HG03520 (cell line): ENCODE data around the gene LIPC.

Experiments
- ATAC-seq: cut with Tn5 transposase; IDR thresholded peaks from one replicate; pipeline ENCODE4 v1.9.1; 2021; ENCODE audit warnings: mild to moderate bottlenecking, moderate library complexity; ENCODE audit not compliant: unreplicated experiment

Gene LIPC

DNA sequence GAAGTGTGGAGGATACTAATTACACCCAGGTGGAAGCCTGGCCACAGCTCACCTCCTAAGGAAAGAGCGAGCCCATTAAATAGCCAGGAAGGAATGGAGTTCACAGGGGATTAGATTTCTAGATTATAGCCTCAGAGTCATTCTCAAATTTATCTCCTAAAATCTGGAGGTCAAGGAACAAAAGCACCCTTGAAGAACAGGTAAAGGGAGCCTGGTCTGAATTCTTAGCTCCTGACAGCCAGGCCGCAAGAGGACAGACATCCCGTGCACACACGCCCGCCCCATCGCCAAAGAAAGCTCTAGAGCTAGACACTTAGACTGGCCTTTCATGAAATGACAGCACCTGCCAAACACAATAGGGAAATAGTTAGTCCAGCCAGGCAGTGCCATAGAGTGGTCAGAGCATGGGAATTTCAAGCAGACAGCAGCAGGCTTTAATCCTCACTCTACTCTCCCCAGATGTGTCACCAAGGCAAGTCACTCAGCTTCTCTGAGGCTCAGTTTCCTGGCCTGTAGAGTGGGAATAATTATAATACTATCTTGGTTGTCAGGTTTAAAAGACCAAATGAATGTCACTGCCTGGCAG lies 59.2 kb downstream of the LIPC start:
- no peak for ATAC-seq

GRCh38 chr15:58491499-58492202 lies 59.9 kb downstream of the LIPC start:
- no peak for ATAC-seq

- no peak for ATAC-seq
Observed at GRCh38 chr15:58492661-58493397, 61.0 kb downstream of the LIPC start.

- no peak for ATAC-seq
Observed at GRCh38 chr15:58494567-58494966, 62.8 kb downstream of the LIPC start.

DNA sequence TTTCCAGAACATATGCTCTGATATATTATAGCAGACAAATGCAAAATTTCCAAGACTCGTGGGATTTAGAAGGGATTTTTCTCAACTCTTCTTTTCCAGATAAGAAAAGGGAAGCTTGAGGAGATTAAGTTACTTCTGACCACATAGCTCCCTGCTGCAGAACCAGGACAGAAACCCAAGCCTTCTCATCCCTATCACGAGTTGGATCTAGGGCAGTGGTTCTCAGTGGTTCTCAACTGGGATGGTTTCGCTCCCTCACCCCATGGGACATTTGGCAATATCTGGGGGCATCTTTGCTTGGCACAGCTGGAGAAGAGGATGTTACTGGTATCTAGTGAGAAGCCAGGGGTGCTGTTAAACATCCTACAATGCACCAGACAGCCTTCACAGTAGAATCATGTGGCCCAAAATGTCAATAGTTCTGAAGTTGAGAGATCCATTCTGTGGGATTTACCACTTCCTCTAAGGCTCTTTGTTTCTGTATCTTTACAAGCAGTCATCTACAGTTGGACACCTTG lies 64.2 kb downstream of the LIPC start:
- ATAC-seq, result no peak

GRCh38 chr15:58497046-58497785 lies 65.4 kb downstream of the LIPC start:
- no peak for ATAC-seq

DNA sequence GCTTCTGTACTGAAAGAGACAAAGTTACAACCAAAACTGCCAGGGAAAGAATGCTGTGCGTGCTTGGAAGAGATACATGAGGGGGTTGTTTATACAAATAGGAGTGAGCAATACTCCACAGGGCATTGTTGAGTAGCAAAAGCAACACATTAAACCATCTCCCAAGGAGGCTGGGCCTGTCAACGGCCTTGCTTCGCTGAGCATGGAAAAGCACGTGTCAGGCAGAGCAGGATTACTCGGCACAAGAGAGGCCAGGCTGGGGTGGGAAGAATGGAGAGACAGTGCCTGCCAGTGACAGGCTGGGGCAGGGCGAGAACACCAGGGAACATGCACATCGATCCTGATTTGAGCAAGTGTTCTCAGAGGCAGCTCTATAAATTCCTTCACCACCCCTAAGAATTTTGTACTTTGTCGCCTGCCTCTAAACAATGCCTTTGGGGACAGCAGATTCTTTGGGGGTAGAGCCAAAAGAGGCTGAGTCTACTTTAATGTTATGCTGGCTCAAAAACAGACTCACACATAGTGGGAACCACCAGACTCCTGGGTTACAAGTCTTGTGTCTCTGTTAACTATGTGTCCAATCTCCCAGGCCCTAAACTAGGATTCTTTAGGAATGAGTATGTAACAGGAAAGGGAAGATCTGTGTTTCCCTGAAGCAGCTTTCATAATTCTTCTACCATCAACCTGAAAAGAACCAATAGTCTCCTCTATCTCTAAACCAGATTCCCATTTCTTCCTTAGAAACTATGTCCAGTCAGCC lies 67.2 kb downstream of the LIPC start:
- no peak for ATAC-seq

GRCh38 chr15:58501006-58501405 lies 69.2 kb downstream of the LIPC start:
- ATAC-seq, result no peak

DNA sequence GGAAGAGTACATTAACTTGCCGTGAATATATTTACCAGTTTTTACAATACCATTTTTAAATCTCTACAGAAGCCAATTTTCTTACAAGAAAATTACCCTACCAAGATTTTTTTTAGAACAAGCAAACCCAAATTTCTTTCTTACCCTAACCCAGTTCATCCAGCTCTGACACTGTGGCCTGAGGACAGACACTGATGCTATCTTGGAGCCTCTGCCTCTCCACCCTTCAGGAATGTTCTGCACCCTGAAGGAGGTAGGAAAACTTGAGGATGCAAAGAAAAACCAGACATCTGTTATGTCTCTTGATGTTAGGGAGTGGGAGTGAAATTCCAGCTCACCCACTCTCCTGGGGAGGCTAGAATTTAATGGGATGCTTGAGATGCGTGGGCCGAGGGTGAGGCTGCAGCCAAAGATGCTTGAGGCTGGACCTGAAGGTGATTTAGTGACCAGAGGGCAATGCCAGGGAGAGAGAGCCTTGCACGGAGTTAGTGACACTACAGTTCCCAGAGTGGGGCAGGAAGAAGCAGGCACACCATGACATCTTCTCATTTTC lies 69.9 kb downstream of the LIPC start:
- no peak for ATAC-seq

DNA sequence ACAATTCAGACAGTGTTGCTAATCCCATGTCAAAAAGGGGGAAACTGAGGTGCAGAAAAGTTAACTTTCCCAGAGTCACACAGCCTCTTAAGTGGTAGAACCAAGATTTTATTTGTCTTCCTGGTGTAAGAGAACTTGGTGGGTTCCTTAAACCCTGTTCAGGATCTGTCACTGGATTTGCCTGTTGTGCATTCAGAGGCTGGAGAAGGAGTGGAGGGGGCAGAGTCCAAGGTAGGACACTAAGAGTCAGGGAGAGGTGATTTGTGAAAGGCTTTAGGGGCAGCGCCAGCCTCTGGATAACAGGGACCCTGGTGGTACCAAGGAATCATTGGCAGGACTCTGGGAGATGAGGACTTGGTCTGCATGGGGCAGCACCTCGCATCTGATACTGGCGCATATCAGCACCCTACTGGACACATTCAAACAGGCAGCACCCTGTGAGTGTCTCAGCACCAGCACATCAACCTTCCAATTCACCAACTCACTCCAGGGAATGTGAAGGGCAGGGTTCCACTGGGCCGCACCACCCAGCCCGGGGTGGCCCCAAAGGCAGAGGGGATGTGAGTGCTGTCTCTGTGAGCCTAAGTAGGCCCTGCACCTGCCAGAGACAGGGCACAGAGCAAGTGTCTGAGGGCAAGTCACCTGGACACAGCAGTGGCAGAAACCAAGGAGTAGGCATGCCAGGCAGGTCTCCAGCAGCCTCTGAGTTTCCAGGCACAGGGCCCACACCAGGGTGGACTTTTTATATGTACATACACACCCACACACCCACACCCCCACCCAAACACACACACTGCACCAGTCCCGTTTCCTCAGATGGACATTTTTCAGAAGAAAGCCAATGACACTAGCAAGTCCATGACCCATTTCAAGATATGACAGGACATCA lies 71.6 kb downstream of the LIPC start:
- no peak for ATAC-seq

DNA sequence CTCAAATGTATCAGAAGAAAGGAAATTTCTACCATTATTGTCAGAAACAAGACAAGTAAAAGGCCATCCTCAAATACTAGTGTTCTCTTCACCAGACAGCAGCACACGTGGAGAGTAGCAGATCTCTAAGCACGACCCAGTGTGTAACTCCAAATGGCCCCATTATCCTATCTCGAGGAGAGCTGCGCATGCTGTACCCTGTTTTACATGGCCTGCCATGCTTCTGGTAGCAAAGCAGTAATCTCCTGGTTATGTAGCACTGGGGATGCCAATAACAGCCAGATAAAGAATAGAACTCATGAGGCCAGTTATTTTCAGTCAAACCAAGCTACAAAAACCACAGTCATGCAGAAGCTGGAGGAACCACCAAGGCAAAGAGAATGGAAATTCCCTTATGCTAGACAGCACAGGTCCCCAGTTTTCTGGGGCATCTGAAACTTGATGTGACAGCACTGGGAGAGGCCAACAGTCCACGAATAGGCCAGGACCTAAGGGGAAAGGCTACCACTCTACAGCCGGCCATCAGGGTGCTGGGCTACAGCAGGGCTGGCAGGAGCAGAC lies 73.0 kb downstream of the LIPC start:
- no peak for ATAC-seq

- no peak for ATAC-seq
Observed at GRCh38 chr15:58505581-58505980, 73.8 kb downstream of the LIPC start.

- ATAC-seq, result no peak
Observed at GRCh38 chr15:58506064-58506490, 74.3 kb downstream of the LIPC start.

- no peak for ATAC-seq
Observed at GRCh38 chr15:58506783-58507668, 75.2 kb downstream of the LIPC start.

DNA sequence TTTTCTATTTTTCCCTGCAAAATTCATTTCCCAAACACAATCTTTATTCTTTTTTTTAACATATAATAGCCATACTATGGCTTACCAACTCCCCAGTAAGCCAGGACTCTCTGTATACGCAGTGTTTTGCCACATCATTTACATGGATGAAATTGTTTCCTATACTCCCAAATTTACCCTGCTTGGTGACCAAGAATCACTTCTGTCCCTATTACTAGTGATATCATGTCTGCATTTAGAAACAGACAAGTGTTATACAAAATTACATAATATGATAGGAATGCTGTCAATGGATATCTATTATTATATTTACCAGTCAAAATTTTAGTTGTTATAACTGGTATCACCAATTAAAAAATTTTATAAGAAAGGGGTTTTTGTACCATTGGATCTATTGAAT lies 77.8 kb downstream of the LIPC start:
- no peak for ATAC-seq

DNA sequence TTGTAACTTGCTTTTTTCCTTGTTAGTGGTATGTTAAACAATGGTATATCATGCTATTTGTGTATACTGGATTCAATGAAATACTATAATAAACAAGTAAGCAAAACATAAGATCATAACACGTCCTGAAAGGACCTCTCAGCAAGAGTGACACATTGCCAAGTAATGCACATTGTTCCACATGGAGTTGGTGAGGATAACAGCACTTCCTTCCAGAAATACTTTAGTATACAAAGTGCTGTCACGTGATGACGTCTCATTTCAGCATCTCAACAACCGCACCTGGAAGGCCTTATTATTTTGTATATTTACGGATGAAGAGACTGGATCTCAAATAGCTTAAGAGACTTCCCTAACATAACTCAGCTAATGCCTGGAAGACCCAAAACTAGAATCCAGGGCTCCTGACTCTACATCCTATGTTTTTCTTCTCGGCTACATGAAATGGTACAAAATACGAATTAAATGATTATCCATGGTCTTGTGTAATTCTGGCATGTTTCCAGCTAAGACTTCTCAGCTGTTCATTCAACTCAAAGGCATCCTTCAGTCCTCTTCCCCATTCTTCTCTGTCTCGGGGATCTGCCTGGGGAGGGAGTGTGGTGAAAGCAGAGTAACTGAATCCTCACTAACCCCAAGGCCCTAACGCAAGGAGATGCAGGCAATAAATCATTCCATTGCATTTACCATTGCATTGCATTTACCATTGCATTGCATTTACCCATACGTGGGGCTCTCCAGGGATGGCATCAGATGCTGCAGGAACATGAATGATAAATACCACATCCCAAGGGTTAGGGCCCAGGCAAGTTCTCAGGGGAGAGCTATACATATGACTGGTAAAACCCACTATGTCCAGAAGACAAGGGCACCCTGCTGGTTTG lies 79.2 kb downstream of the LIPC start:
- no peak for ATAC-seq

DNA sequence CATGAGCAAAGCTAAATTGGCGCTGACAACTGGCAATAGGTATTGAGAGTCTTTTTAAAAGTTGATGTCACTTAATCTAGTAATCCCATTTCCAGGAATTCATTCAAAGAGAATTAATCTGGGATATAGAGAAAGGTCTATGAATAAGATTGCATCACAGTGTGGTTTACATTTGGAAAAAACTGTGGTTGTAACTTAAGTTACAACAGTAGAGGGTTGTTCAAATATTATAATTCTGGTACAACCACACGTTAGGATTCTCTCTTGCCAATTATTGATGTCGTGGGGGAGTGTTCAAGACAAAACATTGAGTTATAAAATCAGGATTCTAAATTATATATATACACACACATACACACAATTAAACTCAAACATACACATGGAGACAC lies 79.8 kb downstream of the LIPC start:
- ATAC-seq, result no peak
